HepG2 (cell line): ENCODE measurements around the gene EFEMP2. TPM values are rescaled to one million over a fixed set of nuclear protein-coding genes. Genes with fewer than 3 reads are reported as not detected.
A peak's percentile ranks its signal among the peaks of the same experiment; 100 is the strongest.

Experiments used
- ERF ChIP-seq: IDR thresholded peaks from 2 replicates; pipeline ENCODE4 v1.6.1; 2018; ENCODE audit warnings: missing biosample characterization, missing genetic modification reagents
- GABPA ChIP-seq, 2 experiments: IDR thresholded peaks; 2 replicates each; pipeline ENCODE4 v1.6.1; 2011 to 2016; ENCODE audit warnings: low read depth in 2 of 2, low read length in 1 of 2, missing biosample characterization in 1 of 2, missing genetic modification characterization in 1 of 2
- GATA4 ChIP-seq: sonication (generic); IDR thresholded peaks from 2 replicates; pipeline ENCODE4 v1.6.1; 2016; ENCODE audit warnings: antibody characterized with exemption, low read depth, borderline replicate concordance
- HNF4G ChIP-seq, 2 experiments: sonication (generic) in 1 of 2; formaldehyde crosslinking in 1 of 2; IDR thresholded peaks; 2 replicates each; pipeline versions ENCODE4 v1.4.0 to v1.6.1; 2011 to 2020; ENCODE audit warnings: borderline replicate concordance in 2 of 2, low read depth in 2 of 2, mild to moderate bottlenecking in 2 of 2, low read length in 1 of 2, missing genetic modification reagents in 1 of 2, moderate library complexity in 1 of 2
- IKZF1 ChIP-seq: fragments of 450-650 bp; IDR thresholded peaks from 2 replicates; pipeline ENCODE4 v1.7.1; 2016
- MIXL1 ChIP-seq: IDR thresholded peaks from 2 replicates; pipeline ENCODE4 v1.6.1; 2016
- SRSF1 ChIP-seq: fragments of 200-400 bp; formaldehyde crosslinking; optimal IDR thresholded peaks from 2 replicates; pipeline ENCODE3; 2017; ENCODE audit warnings: mild to moderate bottlenecking, low read depth, low read length, moderate library complexity
- THAP8 ChIP-seq: sonication (generic); formaldehyde crosslinking; IDR thresholded peaks from 2 replicates; pipeline ENCODE4 v1.5.1; 2020; ENCODE audit warnings: missing genetic modification reagents, mild to moderate bottlenecking, borderline replicate concordance
- XRCC5 ChIP-seq: fragments of 200-400 bp; formaldehyde crosslinking; optimal IDR thresholded peaks from 2 replicates; pipeline ENCODE3; 2017; ENCODE audit warnings: mild to moderate bottlenecking, low read length
- ZFP36 ChIP-seq: fragments of 150-350 bp; IDR thresholded peaks from 2 replicates; pipeline ENCODE4 v1.6.1; 2018; ENCODE audit warnings: borderline replicate concordance, low read length, low read depth; ENCODE audit not compliant: partially characterized antibody
- ZMYM4 ChIP-seq: sonication (generic); formaldehyde crosslinking; IDR thresholded peaks from 2 replicates; pipeline ENCODE4 v1.8.1; 2023; ENCODE audit warnings: mild to moderate bottlenecking, missing genetic modification reagents
- ZNF263 ChIP-seq: sonication (generic); formaldehyde crosslinking; IDR thresholded peaks from 2 replicates; pipeline ENCODE4 v1.4.0; 2020; ENCODE audit warnings: missing genetic modification reagents
- ZNF605 ChIP-seq: sonication (generic); formaldehyde crosslinking; IDR thresholded peaks from 2 replicates; pipeline ENCODE4 v1.8.0; 2022; ENCODE audit warnings: mild to moderate bottlenecking, missing genetic modification reagents
- ZNF703 ChIP-seq: sonication (generic); formaldehyde crosslinking; IDR thresholded peaks from 2 replicates; pipeline ENCODE4 v1.5.1; 2020; ENCODE audit warnings: missing genetic modification reagents, mild to moderate bottlenecking, moderate library complexity, borderline replicate concordance
- ZNF768 ChIP-seq: sonication (generic); formaldehyde crosslinking; IDR thresholded peaks from 2 replicates; pipeline ENCODE4 v1.4.0; 2020; ENCODE audit warnings: missing genetic modification reagents
- ZNF850 ChIP-seq: sonication (generic); formaldehyde crosslinking; conservative IDR thresholded peaks from 2 replicates; pipeline ENCODE4 v1.9.0; 2021; ENCODE audit warnings: mild to moderate bottlenecking, missing genetic modification reagents
- ZSCAN31 ChIP-seq: sonication (generic); formaldehyde crosslinking; IDR thresholded peaks from 2 replicates; pipeline ENCODE4 v1.5.0; 2020; ENCODE audit warnings: low read depth, mild to moderate bottlenecking, missing genetic modification reagents
- polyA plus RNA-seq, 8 experiments: library from polyadenylated mRNA; depleted of rRNA in 3 of 8; stranded (reverse) in 7 of 8; unstranded in 1 of 8; fragments of >200 nt; fragmentation: Illumina TruSeq in 4 of 8; extraction: Trizol in 4 of 8; gene quantifications; 2 replicates each; pipeline versions ENCODE4 v1.2.1 to v1.2.3, GENCODE V29; 2011 to 2016; ENCODE audit warnings: low read depth in 4 of 8, missing spikeins in 1 of 8, mixed read lengths in 1 of 8; ENCODE audit not compliant: insufficient read depth in 1 of 8
- total RNA-seq, 5 experiments: library from RNA; depleted of rRNA; stranded (reverse); fragments of >200 nt; fragmentation: Illumina TruSeq; extraction: Trizol; gene quantifications; 2 replicates each; pipeline ENCODE4 v1.2.3, GENCODE V29; 2016; ENCODE audit warnings: low read depth in 1 of 5
- TF ChIP-seq, protein P1 (sequence below): sonication (generic); formaldehyde crosslinking; IDR thresholded peaks from 2 replicates; pipeline ENCODE4 v1.5.0; 2020; ENCODE audit warnings: mild to moderate bottlenecking, missing genetic modification reagents, moderate library complexity
- TF ChIP-seq, protein P2 (sequence below): sonication (generic); formaldehyde crosslinking; IDR thresholded peaks from 2 replicates; pipeline ENCODE4 v1.4.0; 2020; ENCODE audit warnings: missing genetic modification reagents
- TF ChIP-seq, protein P3 (sequence below): sonication (generic); formaldehyde crosslinking; IDR thresholded peaks from 2 replicates; pipeline ENCODE4 v1.4.0; 2020; ENCODE audit warnings: missing genetic modification reagents
- TF ChIP-seq, protein P4 (sequence below): IDR thresholded peaks from 2 replicates; pipeline ENCODE4 v1.6.1; 2012; ENCODE audit warnings: low read depth, low read length, improper control_type of control experiment

The EFEMP2 gene
- total and polyA plus RNA-seq, 2 of the 13 experiments (the other 11 are each of a cell fraction or from before 2014, with no cell fraction given): 7.4 to 29.7 TPM

- TF ChIP-seq, protein P1, sequence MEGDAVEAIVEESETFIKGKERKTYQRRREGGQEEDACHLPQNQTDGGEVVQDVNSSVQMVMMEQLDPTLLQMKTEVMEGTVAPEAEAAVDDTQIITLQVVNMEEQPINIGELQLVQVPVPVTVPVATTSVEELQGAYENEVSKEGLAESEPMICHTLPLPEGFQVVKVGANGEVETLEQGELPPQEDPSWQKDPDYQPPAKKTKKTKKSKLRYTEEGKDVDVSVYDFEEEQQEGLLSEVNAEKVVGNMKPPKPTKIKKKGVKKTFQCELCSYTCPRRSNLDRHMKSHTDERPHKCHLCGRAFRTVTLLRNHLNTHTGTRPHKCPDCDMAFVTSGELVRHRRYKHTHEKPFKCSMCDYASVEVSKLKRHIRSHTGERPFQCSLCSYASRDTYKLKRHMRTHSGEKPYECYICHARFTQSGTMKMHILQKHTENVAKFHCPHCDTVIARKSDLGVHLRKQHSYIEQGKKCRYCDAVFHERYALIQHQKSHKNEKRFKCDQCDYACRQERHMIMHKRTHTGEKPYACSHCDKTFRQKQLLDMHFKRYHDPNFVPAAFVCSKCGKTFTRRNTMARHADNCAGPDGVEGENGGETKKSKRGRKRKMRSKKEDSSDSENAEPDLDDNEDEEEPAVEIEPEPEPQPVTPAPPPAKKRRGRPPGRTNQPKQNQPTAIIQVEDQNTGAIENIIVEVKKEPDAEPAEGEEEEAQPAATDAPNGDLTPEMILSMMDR: peak; percentile 88
- TF ChIP-seq ZNF768 (CRISPR knock-in tag) (no peak; the same call in 1 of the 2 replicates), ZNF605 (CRISPR knock-in tag) (0 out of 2 replicates have a peak, but pooled peaks have one; percentile 14), ZFP36 (peak; percentile 20), XRCC5 (peak; percentile 13), GABPA (IDR thresholded peaks at IDR 0.05; ENCODE audit: low read depth, low read length) (no peak), GABPA (CRISPR knock-in tag; IDR thresholded peaks at IDR 0.05; ENCODE audit: low read depth) (peak; percentile 74), IKZF1 (no peak), MIXL1 (CRISPR knock-in tag) (0 out of 2 replicates have a peak, but pooled peaks have one; percentile 36), SRSF1 (peak; percentile 61), ZNF263 (CRISPR knock-in tag) (peak; percentile 24; the same call in 1 of the 2 replicates), HNF4G (IDR thresholded peaks at IDR 0.05; ENCODE audit: borderline replicate concordance, low read depth, low read length) (peak; percentile 51; the same call in 1 of the 2 replicates), HNF4G (CRISPR knock-in tag; IDR thresholded peaks at IDR 0.05; ENCODE audit: borderline replicate concordance, low read depth) (no peak), ERF (CRISPR knock-in tag) (peak; percentile 54; the same call in 1 of the 2 replicates), THAP8 (CRISPR knock-in tag) (peak; percentile 76), ZSCAN31 (peak; percentile 29; the same call in 1 of the 2 replicates), GATA4 (peak; percentile 36; the same call in 1 of the 2 replicates), ZNF703 (CRISPR knock-in tag) (0 out of 2 replicates have a peak, but pooled peaks have one; percentile 17), ZMYM4 (CRISPR knock-in tag) (0 out of 2 replicates have a peak, but pooled peaks have one; percentile 24), ZNF850 (CRISPR knock-in tag) (no peak)
- TF ChIP-seq, protein P2, sequence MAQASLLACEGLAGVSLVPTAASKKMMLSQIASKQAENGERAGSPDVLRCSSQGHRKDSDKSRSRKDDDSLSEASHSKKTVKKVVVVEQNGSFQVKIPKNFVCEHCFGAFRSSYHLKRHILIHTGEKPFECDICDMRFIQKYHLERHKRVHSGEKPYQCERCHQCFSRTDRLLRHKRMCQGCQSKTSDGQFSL (CRISPR knock-in tag): 0 out of 2 replicates have a peak, but pooled peaks have one; percentile 71
- TF ChIP-seq, protein P3, sequence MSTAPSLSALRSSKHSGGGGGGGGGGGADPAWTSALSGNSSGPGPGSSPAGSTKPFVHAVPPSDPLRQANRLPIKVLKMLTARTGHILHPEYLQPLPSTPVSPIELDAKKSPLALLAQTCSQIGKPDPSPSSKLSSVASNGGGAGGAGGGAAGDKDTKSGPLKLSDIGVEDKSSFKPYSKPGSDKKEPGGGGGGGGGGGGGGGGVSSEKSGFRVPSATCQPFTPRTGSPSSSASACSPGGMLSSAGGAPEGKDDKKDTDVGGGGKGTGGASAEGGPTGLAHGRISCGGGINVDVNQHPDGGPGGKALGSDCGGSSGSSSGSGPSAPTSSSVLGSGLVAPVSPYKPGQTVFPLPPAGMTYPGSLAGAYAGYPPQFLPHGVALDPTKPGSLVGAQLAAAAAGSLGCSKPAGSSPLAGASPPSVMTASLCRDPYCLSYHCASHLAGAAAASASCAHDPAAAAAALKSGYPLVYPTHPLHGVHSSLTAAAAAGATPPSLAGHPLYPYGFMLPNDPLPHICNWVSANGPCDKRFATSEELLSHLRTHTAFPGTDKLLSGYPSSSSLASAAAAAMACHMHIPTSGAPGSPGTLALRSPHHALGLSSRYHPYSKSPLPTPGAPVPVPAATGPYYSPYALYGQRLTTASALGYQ (CRISPR knock-in tag): 0 out of 2 replicates have a peak, but pooled peaks have one; percentile 28
- TF ChIP-seq, protein P4, sequence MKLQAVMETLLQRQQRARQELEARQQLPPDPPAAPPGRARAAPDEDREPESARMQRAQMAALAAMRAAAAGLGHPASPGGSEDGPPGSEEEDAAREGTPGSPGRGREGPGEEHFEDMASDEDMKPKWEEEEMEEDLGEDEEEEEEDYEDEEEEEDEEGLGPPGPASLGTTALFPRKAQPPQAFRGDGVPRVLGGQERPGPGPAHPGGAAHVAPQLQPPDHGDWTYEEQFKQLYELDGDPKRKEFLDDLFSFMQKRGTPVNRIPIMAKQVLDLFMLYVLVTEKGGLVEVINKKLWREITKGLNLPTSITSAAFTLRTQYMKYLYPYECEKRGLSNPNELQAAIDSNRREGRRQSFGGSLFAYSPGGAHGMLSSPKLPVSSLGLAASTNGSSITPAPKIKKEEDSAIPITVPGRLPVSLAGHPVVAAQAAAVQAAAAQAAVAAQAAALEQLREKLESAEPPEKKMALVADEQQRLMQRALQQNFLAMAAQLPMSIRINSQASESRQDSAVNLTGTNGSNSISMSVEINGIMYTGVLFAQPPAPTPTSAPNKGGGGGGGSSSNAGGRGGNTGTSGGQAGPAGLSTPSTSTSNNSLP: peak; percentile 22; the same call in 1 of the 2 replicates
Measured at GRCh38 chr11:65891219-65892136, 18.9 kb upstream of the EFEMP2 start (continued).
